Type B pancreatic cell (in vitro differentiated cells): ENCODE data around the gene ELF2. TPM values are rescaled to one million over a fixed set of nuclear protein-coding genes. Genes with fewer than 3 reads are reported as not detected.
"Not testable (repeated sequence)": the region's sequence is repeated elsewhere in the genome, so short reads cannot be mapped to it uniquely, and the experiment has no call there.

Source experiments
- DNase-seq: peaks from one replicate; pipeline ENCODE4 v3.0.0; 2021; ENCODE audit warnings: mixed read lengths; ENCODE audit not compliant: unreplicated experiment; ENCODE audit errors: extremely low spot score
- H3K27ac Mint-ChIP-seq: 2 replicates; pipeline ENCODE4 v1.8.0; 2021; ENCODE audit warnings: mild to moderate bottlenecking, mixed read lengths
- H3K27me3 Mint-ChIP-seq: 2 replicates; pipeline ENCODE4 v1.8.0; 2021; ENCODE audit warnings: mixed read lengths
- H3K36me3 Mint-ChIP-seq: 2 replicates; pipeline ENCODE4 v1.8.0; 2021; ENCODE audit warnings: mixed read lengths
- H3K4me1 Mint-ChIP-seq: one replicate; pipeline ENCODE4 v1.8.0; 2021; ENCODE audit warnings: mixed read lengths; ENCODE audit not compliant: unreplicated experiment
- H3K4me3 Mint-ChIP-seq: 2 replicates; pipeline ENCODE4 v1.8.0; 2021; ENCODE audit warnings: mild to moderate bottlenecking, mixed read lengths
- H3K9me3 Mint-ChIP-seq: 2 replicates; pipeline ENCODE4 v1.8.0; 2021; ENCODE audit warnings: mixed read lengths
- CTCF ChIP-seq: fragments of 200-600 bp; sonication (generic); conservative IDR thresholded peaks from 2 replicates; pipeline ENCODE4 v1.5.0; 2021; ENCODE audit warnings: antibody characterized with exemption, mild to moderate bottlenecking
- total RNA-seq: library from RNA; stranded (reverse); gene quantifications from 2 replicates; pipeline ENCODE4 v1.2.1, GENCODE V29; 2021; ENCODE audit warnings: low replicate concordance

Gene ELF2
- total RNA-seq, 1 donor from 2014 or later: 42.1 TPM

GRCh38 chr4:139015948-139016471 is 161.0 kb downstream of the ELF2 start:
- Mint-ChIP-seq H3K36me3 (no peaks in the 10 kb centered on the region), H3K4me1 (peaks cover 43% of the 10 kb centered on the region), H3K27ac (peak overlapping the region; percentile 93), H3K27me3 (no peaks in the 10 kb centered on the region), H3K9me3 (peaks cover 4% of the 10 kb centered on the region), H3K4me3 (peak overlapping the region; percentile 96)
- TF ChIP-seq CTCF: no peak
- DNase-seq: no peak

GRCh38 chr4:139015269-139015947 is 161.6 kb downstream of the ELF2 start, which contains the start of gene NOCT:
Gene NOCT, plus strand, starts transcription at chr4:139015781. Its CDS starts 201 bp downstream, at chr4:139015982.
- peak; percentile 92 for DNase-seq
- Mint-ChIP-seq H3K4me3 (peak within 1 kb of the TSS; percentile 96), H3K4me1 (peaks cover 41% of the 10 kb centered on the region), H3K9me3 (peaks cover 4% of the 10 kb centered on the region), H3K36me3 (no peaks in the 10 kb centered on the region), H3K27me3 (no peaks in the 10 kb centered on the region), H3K27ac (peak within 1 kb of the TSS; percentile 93)
- TF ChIP-seq CTCF: peak; percentile 39

- Mint-ChIP-seq H3K27me3 (no peaks in the 10 kb centered on the region), H3K9me3 (peaks cover 4% of the 10 kb centered on the region), H3K36me3 (no peaks in the 10 kb centered on the region), H3K4me3 (peak overlapping the region; percentile 85), H3K27ac (peak overlapping the region; percentile 93), H3K4me1 (peaks cover 33% of the 10 kb centered on the region)
- no peak for TF ChIP-seq CTCF
- no peak for DNase-seq
These were observed 162.4 kb downstream of the ELF2 start for GRCh38 chr4:139014371-139015268.

- no peak for DNase-seq
- H3K4me1 Mint-ChIP-seq: peaks cover 17% of the 10 kb centered on the region
- H3K27ac Mint-ChIP-seq: peak overlapping the region; percentile 39
- no peaks in the 10 kb centered on the region for H3K36me3 Mint-ChIP-seq
- no peak for TF ChIP-seq CTCF
- no peaks in the 10 kb centered on the region for H3K27me3 Mint-ChIP-seq
- H3K9me3 Mint-ChIP-seq: peaks cover 4% of the 10 kb centered on the region
- peak overlapping the region; percentile 17 for H3K4me3 Mint-ChIP-seq
These were observed 165.6 kb downstream of the ELF2 start for GRCh38 chr4:139011225-139011950.

GRCh38 chr4:139009702-139010101 is 167.3 kb downstream of the ELF2 start:
- Mint-ChIP-seq H3K4me3 (no peak overlapping the region), H3K36me3 (no peaks in the 10 kb centered on the region), H3K27me3 (no peaks in the 10 kb centered on the region), H3K4me1 (peaks cover 8% of the 10 kb centered on the region), H3K9me3 (peaks cover 4% of the 10 kb centered on the region), H3K27ac (no peak overlapping the region)
- no peak for TF ChIP-seq CTCF
- DNase-seq: no peak

GRCh38 chr4:139008278-139008677 is 168.7 kb downstream of the ELF2 start:
- DNase-seq, H3K27me3 Mint-ChIP-seq, H3K9me3 Mint-ChIP-seq, H3K4me3 Mint-ChIP-seq, H3K4me1 Mint-ChIP-seq, H3K36me3 Mint-ChIP-seq, H3K27ac Mint-ChIP-seq: not testable (repeated sequence)
